Parathyroid adenoma (tissue), 2 donors: ENCODE measurements around the gene ARHGAP15.

Experiments
- H2AFZ ChIP-seq: fragments of 300-600 bp; sonication (generic); one replicate; pipeline ENCODE4 v1.7.0; 2017; ENCODE audit warnings: antibody characterized with exemption, mild to moderate bottlenecking
- H3K27ac ChIP-seq: fragments of 300-600 bp; sonication (generic); one replicate; pipeline ENCODE4 v1.7.0; 2017
- H3K27me3 ChIP-seq: fragments of 300-600 bp; sonication (generic); one replicate; pipeline ENCODE4 v1.7.0; 2017; ENCODE audit warnings: low read length; ENCODE audit not compliant: control insufficient read depth, insufficient read depth
- H3K36me3 ChIP-seq: fragments of 300-600 bp; sonication (generic); one replicate; pipeline ENCODE4 v1.7.0; 2017; ENCODE audit warnings: low read length; ENCODE audit not compliant: control insufficient read depth, insufficient read depth
- H3K4me1 ChIP-seq: fragments of 300-600 bp; sonication (generic); one replicate; pipeline ENCODE4 v1.7.0; 2017; ENCODE audit warnings: control low read depth
- H3K4me2 ChIP-seq: fragments of 300-600 bp; sonication (generic); one replicate; pipeline ENCODE4 v1.7.0; 2017; ENCODE audit warnings: low read length
- H3K4me3 ChIP-seq: fragments of 300-600 bp; sonication (generic); one replicate; pipeline ENCODE4 v1.7.0; 2017; ENCODE audit warnings: low read depth, low read length
- H3K79me2 ChIP-seq: fragments of 300-600 bp; sonication (generic); one replicate; pipeline ENCODE4 v1.7.0; 2017; ENCODE audit warnings: control low read depth
- H3K9ac ChIP-seq: fragments of 300-600 bp; sonication (generic); one replicate; pipeline ENCODE4 v1.7.0; 2017; ENCODE audit warnings: mild to moderate bottlenecking
- H3K9me3 ChIP-seq: fragments of 300-600 bp; sonication (generic); one replicate; pipeline ENCODE4 v1.7.0; 2017; ENCODE audit warnings: low read length; ENCODE audit not compliant: control insufficient read depth
- CTCF ChIP-seq: fragments of 300-600 bp; sonication (generic); IDR thresholded peaks from one replicate; pipeline ENCODE4 v1.7.0; 2017; ENCODE audit warnings: antibody characterized with exemption, mild to moderate bottlenecking
- donor health status: primary hyperparathyroidism.

The ARHGAP15 gene

GRCh38 chr2:143321994-143322393 lies 192.8 kb downstream of the ARHGAP15 start:
- no peak for TF ChIP-seq CTCF
- Histone ChIP-seq H3K36me3 (no peaks in the 10 kb centered on the region), H3K4me2 (no peak overlapping the region), H3K27me3 (no peaks in the 10 kb centered on the region), H3K79me2 (no peaks in the 10 kb centered on the region), H3K4me1 (no peaks in the 10 kb centered on the region), H3K9ac (no peak overlapping the region), H3K4me3 (no peak overlapping the region), H3K9me3 (no peaks in the 10 kb centered on the region), H3K27ac (no peak overlapping the region), H2AFZ (no peak overlapping the region)

GRCh38 chr2:143329288-143329687 lies 200.1 kb downstream of the ARHGAP15 start:
- H3K9ac ChIP-seq, result no peak overlapping the region
- H2AFZ ChIP-seq, result no peak overlapping the region
- no peaks in the 10 kb centered on the region for H3K27me3 ChIP-seq
- no peaks in the 10 kb centered on the region for H3K79me2 ChIP-seq
- no peaks in the 10 kb centered on the region for H3K36me3 ChIP-seq
- H3K27ac ChIP-seq, result no peak overlapping the region
- H3K4me1 ChIP-seq, result no peaks in the 10 kb centered on the region
- TF ChIP-seq CTCF, result no peak
- no peaks in the 10 kb centered on the region for H3K9me3 ChIP-seq
- no peak overlapping the region for H3K4me3 ChIP-seq
- no peak overlapping the region for H3K4me2 ChIP-seq

- H3K4me1 ChIP-seq, result no peaks in the 10 kb centered on the region
- no peak overlapping the region for H3K9ac ChIP-seq
- no peaks in the 10 kb centered on the region for H3K27me3 ChIP-seq
- H3K36me3 ChIP-seq, result no peaks in the 10 kb centered on the region
- H3K79me2 ChIP-seq, result no peaks in the 10 kb centered on the region
- no peak overlapping the region for H3K27ac ChIP-seq
- no peak for TF ChIP-seq CTCF
- H3K9me3 ChIP-seq, result no peaks in the 10 kb centered on the region
- no peak overlapping the region for H3K4me3 ChIP-seq
- H3K4me2 ChIP-seq, result no peak overlapping the region
- H2AFZ ChIP-seq, result no peak overlapping the region
Measured at GRCh38 chr2:143333168-143333791, 204.1 kb downstream of the ARHGAP15 start.

- no peak for TF ChIP-seq CTCF
- H3K79me2 ChIP-seq, result no peaks in the 10 kb centered on the region
- H3K4me1 ChIP-seq, result no peaks in the 10 kb centered on the region
- H3K9me3 ChIP-seq, result no peaks in the 10 kb centered on the region
- no peak overlapping the region for H3K4me3 ChIP-seq
- no peak overlapping the region for H3K9ac ChIP-seq
- no peak overlapping the region for H3K27ac ChIP-seq
- H3K36me3 ChIP-seq, result no peaks in the 10 kb centered on the region
- no peak overlapping the region for H3K4me2 ChIP-seq
- H2AFZ ChIP-seq, result no peak overlapping the region
- H3K27me3 ChIP-seq, result no peaks in the 10 kb centered on the region
Measured at GRCh38 chr2:143333847-143334246, 204.6 kb downstream of the ARHGAP15 start.

- H3K27ac ChIP-seq, result no peak overlapping the region
- no peaks in the 10 kb centered on the region for H3K79me2 ChIP-seq
- no peak overlapping the region for H3K4me3 ChIP-seq
- no peaks in the 10 kb centered on the region for H3K9me3 ChIP-seq
- H2AFZ ChIP-seq, result no peak overlapping the region
- no peaks in the 10 kb centered on the region for H3K27me3 ChIP-seq
- no peaks in the 10 kb centered on the region for H3K36me3 ChIP-seq
- no peaks in the 10 kb centered on the region for H3K4me1 ChIP-seq
- H3K4me2 ChIP-seq, result no peak overlapping the region
- TF ChIP-seq CTCF, result no peak
- no peak overlapping the region for H3K9ac ChIP-seq
Measured at GRCh38 chr2:143334837-143335236, 205.6 kb downstream of the ARHGAP15 start.
